ENCODE measurements around the gene MPC1.
"Not testable (repeated sequence)": the region's sequence is repeated elsewhere in the genome, so short reads cannot be mapped to it uniquely, and the experiment has no call there.

MPC1 gene

GRCh38 chr6:166379800-166380199, 2.9 kb downstream of the MPC1 start:
- Histone ChIP-seq H3K4me3 (ENCODE audit: low read length) (no peak overlapping the region), H3K9me3 (ENCODE audit: insufficient read depth, low read depth, low read length) (no peaks in the 10 kb centered on the region), H3K27ac (ENCODE audit: low read depth, low read length) (no peak overlapping the region), H3K4me1 (ENCODE audit: insufficient read depth, low read length) (peaks cover 11% of the 10 kb centered on the region), H3K27me3 (ENCODE audit: insufficient read depth, low read length) (peaks cover 3% of the 10 kb centered on the region), H3K9ac (ENCODE audit: low read depth, low read length) (no peak overlapping the region), H3K36me3 (ENCODE audit: insufficient read depth, low read length) (no peaks in the 10 kb centered on the region)
- 88% methylated on average over 3 of the region's 4 CpGs for WGBS

- no peak overlapping the region for H3K4me3 ChIP-seq (ENCODE audit: low read length)
- H3K27ac ChIP-seq (ENCODE audit: low read depth, low read length): no peak overlapping the region
- H3K9ac ChIP-seq (ENCODE audit: low read depth, low read length): no peak overlapping the region
- no peaks in the 10 kb centered on the region for H3K9me3 ChIP-seq (ENCODE audit: insufficient read depth, low read depth, low read length)
- H3K36me3 ChIP-seq (ENCODE audit: insufficient read depth, low read length): no peaks in the 10 kb centered on the region
- peaks cover 15% of the 10 kb centered on the region for H3K4me1 ChIP-seq (ENCODE audit: insufficient read depth, low read length)
- peaks cover 3% of the 10 kb centered on the region for H3K27me3 ChIP-seq (ENCODE audit: insufficient read depth, low read length)
- 100% methylated on average over 1 of the region's 1 CpG for WGBS
These were observed 3.6 kb downstream of the MPC1 start for GRCh38 chr6:166379103-166379586.

- no peak overlapping the region for H3K27ac ChIP-seq (ENCODE audit: low read depth, low read length)
- WGBS: 80% methylated on average over 2 of the region's 2 CpGs
- peaks cover 15% of the 10 kb centered on the region for H3K4me1 ChIP-seq (ENCODE audit: insufficient read depth, low read length)
- H3K27me3 ChIP-seq (ENCODE audit: insufficient read depth, low read length): peaks cover 3% of the 10 kb centered on the region
- no peak overlapping the region for H3K9ac ChIP-seq (ENCODE audit: low read depth, low read length)
- no peak overlapping the region for H3K4me3 ChIP-seq (ENCODE audit: low read length)
- H3K36me3 ChIP-seq (ENCODE audit: insufficient read depth, low read length): no peaks in the 10 kb centered on the region
- no peaks in the 10 kb centered on the region for H3K9me3 ChIP-seq (ENCODE audit: insufficient read depth, low read depth, low read length)
These were observed 5.0 kb downstream of the MPC1 start for GRCh38 chr6:166377721-166378120.

- Histone ChIP-seq H3K4me1 (ENCODE audit: insufficient read depth, low read length) (peaks cover 10% of the 10 kb centered on the region), H3K27me3 (ENCODE audit: insufficient read depth, low read length) (no peaks in the 10 kb centered on the region), H3K4me3 (ENCODE audit: low read length) (no peak overlapping the region), H3K36me3 (ENCODE audit: insufficient read depth, low read length) (no peaks in the 10 kb centered on the region), H3K9ac (ENCODE audit: low read depth, low read length) (no peak overlapping the region), H3K27ac (ENCODE audit: low read depth, low read length) (no peak overlapping the region), H3K9me3 (ENCODE audit: insufficient read depth, low read depth, low read length) (no peaks in the 10 kb centered on the region)
- WGBS: no CpG with 5 or more reads among the region's 1 CpG
These were observed 7.7 kb downstream of the MPC1 start for GRCh38 chr6:166375013-166375412.

GRCh38 chr6:166370489-166370888, 12.3 kb downstream of the MPC1 start:
- H3K9ac ChIP-seq (ENCODE audit: low read depth, low read length): no peak overlapping the region

GRCh38 chr6:166369782-166370181, 13.0 kb downstream of the MPC1 start:
- Histone ChIP-seq H3K27me3 (ENCODE audit: insufficient read depth, low read length) (no peaks in the 10 kb centered on the region), H3K36me3 (ENCODE audit: insufficient read depth, low read length) (no peaks in the 10 kb centered on the region), H3K4me1 (ENCODE audit: insufficient read depth, low read length) (peaks cover 35% of the 10 kb centered on the region), H3K4me3 (ENCODE audit: low read length) (no peak overlapping the region), H3K27ac (ENCODE audit: low read depth, low read length) (no peak overlapping the region), H3K9ac (ENCODE audit: low read depth, low read length) (0 out of 2 replicates have a peak overlapping the region, but pooled peaks have one; percentile 12), H3K9me3 (ENCODE audit: insufficient read depth, low read depth, low read length) (no peaks in the 10 kb centered on the region)
- 84% methylated on average over 3 of the region's 3 CpGs for WGBS

More at GRCh38 chr6:166370489-166370888, 12.3 kb downstream of the MPC1 start:
- Histone ChIP-seq H3K27ac (ENCODE audit: low read depth, low read length) (no peak overlapping the region), H3K27me3 (ENCODE audit: insufficient read depth, low read length) (no peaks in the 10 kb centered on the region), H3K9me3 (ENCODE audit: insufficient read depth, low read depth, low read length) (no peaks in the 10 kb centered on the region), H3K4me1 (ENCODE audit: insufficient read depth, low read length) (peaks cover 33% of the 10 kb centered on the region), H3K36me3 (ENCODE audit: insufficient read depth, low read length) (no peaks in the 10 kb centered on the region), H3K4me3 (ENCODE audit: low read length) (no peak overlapping the region)
- WGBS: 100% methylated on average over 3 of the region's 3 CpGs

- Histone ChIP-seq H3K36me3 (ENCODE audit: insufficient read depth, low read length) (no peaks in the 10 kb centered on the region), H3K27me3 (ENCODE audit: insufficient read depth, low read length) (no peaks in the 10 kb centered on the region), H3K4me3 (ENCODE audit: low read length) (no peak overlapping the region), H3K27ac (ENCODE audit: low read depth, low read length) (no peak overlapping the region), H3K9me3 (ENCODE audit: insufficient read depth, low read depth, low read length) (no peaks in the 10 kb centered on the region), H3K4me1 (ENCODE audit: insufficient read depth, low read length) (peaks cover 38% of the 10 kb centered on the region), H3K9ac (ENCODE audit: low read depth, low read length) (no peak overlapping the region)
- WGBS: 89% methylated on average over 3 of the region's 3 CpGs
These were observed 15.8 kb downstream of the MPC1 start for GRCh38 chr6:166366921-166367320.

- peaks cover 42% of the 10 kb centered on the region for H3K4me1 ChIP-seq (ENCODE audit: insufficient read depth, low read length)
- H3K9me3 ChIP-seq (ENCODE audit: insufficient read depth, low read depth, low read length): no peaks in the 10 kb centered on the region
- peak overlapping the region; percentile 17 for H3K4me3 ChIP-seq (ENCODE audit: low read length)
- peak overlapping the region; percentile 32 for H3K9ac ChIP-seq (ENCODE audit: low read depth, low read length)
- no peaks in the 10 kb centered on the region for H3K36me3 ChIP-seq (ENCODE audit: insufficient read depth, low read length)
- H3K27me3 ChIP-seq (ENCODE audit: insufficient read depth, low read length): no peaks in the 10 kb centered on the region
- WGBS: 32% methylated on average over 6 of the region's 6 CpGs
- peak overlapping the region; percentile 95 for H3K27ac ChIP-seq (ENCODE audit: low read depth, low read length)
These were observed 16.9 kb downstream of the MPC1 start for GRCh38 chr6:166365806-166366205.

- H3K36me3 ChIP-seq (ENCODE audit: insufficient read depth, low read length): no peaks in the 10 kb centered on the region
- H3K27me3 ChIP-seq (ENCODE audit: insufficient read depth, low read length): no peaks in the 10 kb centered on the region
- WGBS: 10% methylated on average over 2 of the region's 2 CpGs
- H3K4me3 ChIP-seq (ENCODE audit: low read length): peak overlapping the region; percentile 17
- peak overlapping the region; percentile 32 for H3K9ac ChIP-seq (ENCODE audit: low read depth, low read length)
- H3K4me1 ChIP-seq (ENCODE audit: insufficient read depth, low read length): peaks cover 48% of the 10 kb centered on the region
- peak overlapping the region; percentile 95 for H3K27ac ChIP-seq (ENCODE audit: low read depth, low read length)
- no peaks in the 10 kb centered on the region for H3K9me3 ChIP-seq (ENCODE audit: insufficient read depth, low read depth, low read length)
These were observed 17.5 kb downstream of the MPC1 start for GRCh38 chr6:166365221-166365620.

- Histone ChIP-seq H3K36me3 (ENCODE audit: insufficient read depth, low read length) (no peaks in the 10 kb centered on the region), H3K4me1 (ENCODE audit: insufficient read depth, low read length) (peaks cover 55% of the 10 kb centered on the region), H3K9ac (ENCODE audit: low read depth, low read length) (peak overlapping the region; percentile 32; the same call in 1 of the 2 replicates), H3K4me3 (ENCODE audit: low read length) (no peak overlapping the region), H3K9me3 (ENCODE audit: insufficient read depth, low read depth, low read length) (no peaks in the 10 kb centered on the region), H3K27me3 (ENCODE audit: insufficient read depth, low read length) (no peaks in the 10 kb centered on the region), H3K27ac (ENCODE audit: low read depth, low read length) (peak overlapping the region; percentile 95)
- 85% methylated on average over 7 of the region's 7 CpGs for WGBS
These were observed 18.3 kb downstream of the MPC1 start for GRCh38 chr6:166364456-166364855.

- H3K9ac ChIP-seq (ENCODE audit: low read depth, low read length); H3K27me3 ChIP-seq (ENCODE audit: insufficient read depth, low read length); H3K36me3 ChIP-seq (ENCODE audit: insufficient read depth, low read length); H3K4me3 ChIP-seq (ENCODE audit: low read length); H3K27ac ChIP-seq (ENCODE audit: low read depth, low read length); H3K9me3 ChIP-seq (ENCODE audit: insufficient read depth, low read depth, low read length): not testable (repeated sequence)
- H3K4me1 ChIP-seq (ENCODE audit: insufficient read depth, low read length): peaks cover 49% of the 10 kb centered on the region
- WGBS: 95% methylated on average over 4 of the region's 4 CpGs
These were observed 20.3 kb downstream of the MPC1 start for GRCh38 chr6:166362427-166362826.

GRCh38 chr6:166361077-166361429, 21.7 kb downstream of the MPC1 start:
- H3K4me1 ChIP-seq (ENCODE audit: insufficient read depth, low read length): peaks cover 37% of the 10 kb centered on the region
- 95% methylated on average over 3 of the region's 3 CpGs for WGBS
- H3K9me3 ChIP-seq (ENCODE audit: insufficient read depth, low read depth, low read length): no peaks in the 10 kb centered on the region
- H3K4me3 ChIP-seq (ENCODE audit: low read length): no peak overlapping the region
- no peaks in the 10 kb centered on the region for H3K27me3 ChIP-seq (ENCODE audit: insufficient read depth, low read length)
- no peak overlapping the region for H3K27ac ChIP-seq (ENCODE audit: low read depth, low read length)
- no peak overlapping the region for H3K9ac ChIP-seq (ENCODE audit: low read depth, low read length)
- H3K36me3 ChIP-seq (ENCODE audit: insufficient read depth, low read length): no peaks in the 10 kb centered on the region

Measured in HUES64 (cell line).